ENCODE measurements around the gene H6PD.

- TF ChIP-seq CTCF (IDR thresholded peaks at IDR 0.05; ENCODE audit: insufficient read depth, low read length, poor library complexity, severe bottlenecking): no peak
- TF ChIP-seq EZH2phosphoT487 (conservative IDR thresholded peaks at IDR 0.05; ENCODE audit: low read length): no peak
Observed at GRCh38 chr1:9193233-9193625, 41.3 kb upstream of the H6PD start.
